Measurements from ENCODE around the gene MBP.
"Not testable (repeated sequence)": the region's sequence is repeated elsewhere in the genome, so short reads cannot be mapped to it uniquely, and the experiment has no call there.

Gene MBP

GRCh38 chr18:77043541-77044280, 88.9 kb downstream of the MBP start:
- no peak for DNase-seq

- DNase-seq = no peak
Observed at GRCh38 chr18:77042583-77042982, 90.0 kb downstream of the MBP start.

- DNase-seq = no peak
Observed at GRCh38 chr18:77039196-77040130, 93.1 kb downstream of the MBP start.

- DNase-seq = no peak
Observed at GRCh38 chr18:77038182-77038858, 94.3 kb downstream of the MBP start.

- DNase-seq = no peak
Observed at GRCh38 chr18:77037567-77037966, 95.0 kb downstream of the MBP start.

- no peak for DNase-seq
Observed at GRCh38 chr18:77035380-77036187, 97.0 kb downstream of the MBP start.

GRCh38 chr18:77033575-77033974, 99.0 kb downstream of the MBP start:
- DNase-seq = no peak

GRCh38 chr18:77032181-77032701, 100.3 kb downstream of the MBP start:
- no peak for DNase-seq

GRCh38 chr18:77031662-77032061, 100.9 kb downstream of the MBP start:
- DNase-seq = no peak

- DNase-seq = no peak
Observed at GRCh38 chr18:77030201-77030600, 102.4 kb downstream of the MBP start.

- DNase-seq = no peak
Observed at GRCh38 chr18:77025831-77026363, 106.7 kb downstream of the MBP start.

GRCh38 chr18:77025123-77025522, 107.5 kb downstream of the MBP start:
- no peak for DNase-seq

- DNase-seq = no peak
Observed at GRCh38 chr18:77024476-77024875, 108.1 kb downstream of the MBP start.

- no peak for DNase-seq
Observed at GRCh38 chr18:77023102-77023782, 109.3 kb downstream of the MBP start.

GRCh38 chr18:77022556-77022955, 110.0 kb downstream of the MBP start:
- DNase-seq = no peak

GRCh38 chr18:77022116-77022515, 110.5 kb downstream of the MBP start:
- no peak for DNase-seq

- not testable (repeated sequence) for DNase-seq
Observed at GRCh38 chr18:77021478-77021877, 111.1 kb downstream of the MBP start.

GRCh38 chr18:77021075-77021474, 111.5 kb downstream of the MBP start:
- no peak for DNase-seq

GRCh38 chr18:77020561-77020960, 112.0 kb downstream of the MBP start:
- DNase-seq = no peak

- DNase-seq = no peak
Observed at GRCh38 chr18:77019641-77020040, 112.9 kb downstream of the MBP start.

GRCh38 chr18:77018650-77019049, 113.9 kb downstream of the MBP start:
- not testable (repeated sequence) for DNase-seq
